GM19043 (cell line): ENCODE measurements around the gene DOCK1.

ENCODE experiments used
- ATAC-seq: cut with Tn5 transposase; IDR thresholded peaks from one replicate; pipeline ENCODE4 v1.9.1; 2021; ENCODE audit warnings: low read depth; ENCODE audit not compliant: unreplicated experiment

The DOCK1 gene

GRCh38 chr10:127326883-127327282, 421.7 kb downstream of the DOCK1 start:
- ATAC-seq: no peak

DNA sequence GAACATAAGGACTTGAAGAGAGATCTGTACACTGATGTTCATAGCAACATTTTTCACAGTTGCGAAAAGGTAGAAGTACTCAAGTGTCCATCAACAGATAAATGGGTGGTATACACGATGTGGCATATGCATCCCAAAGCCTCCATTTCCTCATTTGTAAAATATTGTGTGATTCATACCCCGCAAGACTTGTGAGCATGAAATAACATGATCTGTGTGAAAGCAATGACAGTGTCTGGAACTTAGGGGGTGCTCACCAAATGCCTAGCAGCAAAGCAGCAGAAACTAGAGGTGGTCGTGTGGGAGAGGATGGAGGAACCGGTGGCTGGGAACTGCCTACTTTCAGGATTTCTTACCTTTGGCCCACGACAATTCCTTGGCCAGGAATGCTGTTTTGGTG, 426.5 kb downstream of the DOCK1 start:
- ATAC-seq: no peak

DNA sequence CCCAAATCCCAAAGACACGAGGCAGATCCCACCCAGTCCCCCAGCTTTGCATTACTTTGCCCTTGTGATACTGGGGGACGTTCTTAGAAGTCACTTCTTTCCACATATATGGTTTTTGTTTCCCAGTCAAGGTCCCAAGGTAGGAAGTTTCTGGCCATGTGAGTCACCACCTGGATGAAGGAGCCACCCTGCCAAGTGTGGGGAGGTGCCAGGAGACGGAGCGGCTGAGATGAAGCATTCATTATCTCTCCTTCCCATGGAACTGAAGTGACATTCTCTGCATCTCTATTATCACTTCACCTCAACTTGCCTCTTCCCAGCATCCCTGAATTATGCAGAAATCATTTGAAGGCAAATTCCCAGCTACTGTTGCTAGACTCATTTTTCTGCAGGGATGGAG, 427.4 kb downstream of the DOCK1 start:
- ATAC-seq: no peak

DNA sequence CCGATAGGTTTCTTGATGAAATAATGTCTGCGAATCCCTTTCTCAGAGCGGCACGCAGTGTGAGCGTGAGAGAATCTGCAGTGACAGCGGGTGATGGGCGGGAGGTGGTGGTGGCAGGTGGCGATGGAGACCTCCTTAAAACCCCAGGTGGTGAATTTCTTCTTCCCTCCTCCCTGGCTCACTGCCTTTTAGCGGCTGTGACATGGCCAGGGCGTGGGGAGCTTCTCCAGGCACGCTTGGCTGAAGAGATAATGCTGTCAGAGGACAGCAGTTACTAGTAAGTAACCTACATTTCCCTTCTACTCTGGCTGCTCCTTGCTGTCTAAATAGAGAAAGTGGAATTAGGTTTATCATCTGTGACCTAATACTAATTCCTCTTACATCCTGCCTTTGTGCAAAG, 432.6 kb downstream of the DOCK1 start:
- no peak for ATAC-seq

DNA sequence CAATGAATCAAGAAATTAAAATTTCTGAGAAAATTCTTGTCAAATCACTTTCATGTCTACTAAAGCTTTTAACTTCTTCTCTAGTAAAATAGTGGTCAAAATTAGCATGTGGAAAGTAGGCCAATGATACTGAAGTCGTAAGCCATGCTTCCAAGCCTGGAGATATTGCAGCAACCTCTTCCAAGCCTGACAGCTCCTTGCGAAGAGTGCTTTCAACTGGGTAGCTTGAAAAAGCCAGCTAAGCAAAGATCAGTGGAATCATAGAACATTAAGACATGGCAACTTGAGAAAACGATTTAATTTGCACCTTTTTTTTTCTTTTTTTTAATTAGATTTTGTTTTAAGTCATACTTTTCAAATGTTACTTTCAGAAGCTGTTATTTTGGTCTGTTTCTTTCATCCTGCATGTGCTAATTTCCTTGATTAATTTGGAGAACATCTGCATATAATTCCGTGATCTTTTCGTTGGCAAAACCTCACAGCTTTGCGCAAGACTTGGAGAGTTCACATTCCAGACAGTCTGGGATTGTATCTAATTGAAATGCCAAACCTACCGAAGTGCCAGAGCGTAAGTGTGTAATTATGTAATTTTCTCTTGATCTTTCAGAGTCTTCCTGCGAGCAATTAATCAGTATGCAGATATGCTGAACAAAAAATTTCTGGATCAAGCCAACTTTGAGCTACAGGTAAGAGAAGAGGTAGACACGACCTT, 433.3 kb downstream of the DOCK1 start:
- no peak for ATAC-seq

DNA sequence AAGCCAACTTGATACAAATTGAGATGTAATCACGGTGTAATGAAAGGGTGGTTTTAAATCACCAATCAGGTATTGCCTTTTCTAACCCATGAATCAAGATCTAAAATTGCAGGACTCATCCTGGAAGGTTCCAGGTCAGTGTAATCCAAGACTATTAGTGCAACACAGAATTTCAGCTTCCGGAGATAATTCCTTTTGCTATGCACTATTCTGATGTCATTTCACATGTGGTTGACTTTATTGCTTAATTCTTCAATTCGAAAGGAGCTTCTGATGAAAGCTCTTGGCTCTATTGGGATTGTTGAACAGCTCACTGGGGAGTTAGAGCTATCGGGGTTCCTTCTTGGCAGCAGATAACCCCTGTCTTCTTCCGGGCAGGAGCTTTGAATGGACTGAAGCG, 438.6 kb downstream of the DOCK1 start:
- no peak for ATAC-seq

DNA sequence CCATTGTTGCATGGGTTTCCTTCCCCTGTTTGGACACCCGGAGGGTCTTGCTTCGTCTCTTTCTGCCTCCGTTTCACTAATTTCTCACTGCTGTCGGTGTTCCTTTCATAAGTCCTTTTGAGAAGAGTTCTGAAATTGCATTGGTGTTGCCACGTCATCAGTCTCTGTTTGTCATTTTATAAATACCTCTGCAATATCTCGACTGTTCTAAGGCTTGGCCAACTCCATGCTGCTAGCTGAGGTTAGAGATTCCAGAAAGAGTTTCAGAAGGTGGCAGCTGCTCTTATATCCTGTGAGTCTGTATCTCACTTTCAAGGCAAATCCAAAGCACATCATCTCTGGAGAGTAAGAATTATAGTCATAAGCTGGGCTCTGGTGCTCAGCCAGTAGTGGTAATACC, 439.1 kb downstream of the DOCK1 start:
- ATAC-seq: no peak

DNA sequence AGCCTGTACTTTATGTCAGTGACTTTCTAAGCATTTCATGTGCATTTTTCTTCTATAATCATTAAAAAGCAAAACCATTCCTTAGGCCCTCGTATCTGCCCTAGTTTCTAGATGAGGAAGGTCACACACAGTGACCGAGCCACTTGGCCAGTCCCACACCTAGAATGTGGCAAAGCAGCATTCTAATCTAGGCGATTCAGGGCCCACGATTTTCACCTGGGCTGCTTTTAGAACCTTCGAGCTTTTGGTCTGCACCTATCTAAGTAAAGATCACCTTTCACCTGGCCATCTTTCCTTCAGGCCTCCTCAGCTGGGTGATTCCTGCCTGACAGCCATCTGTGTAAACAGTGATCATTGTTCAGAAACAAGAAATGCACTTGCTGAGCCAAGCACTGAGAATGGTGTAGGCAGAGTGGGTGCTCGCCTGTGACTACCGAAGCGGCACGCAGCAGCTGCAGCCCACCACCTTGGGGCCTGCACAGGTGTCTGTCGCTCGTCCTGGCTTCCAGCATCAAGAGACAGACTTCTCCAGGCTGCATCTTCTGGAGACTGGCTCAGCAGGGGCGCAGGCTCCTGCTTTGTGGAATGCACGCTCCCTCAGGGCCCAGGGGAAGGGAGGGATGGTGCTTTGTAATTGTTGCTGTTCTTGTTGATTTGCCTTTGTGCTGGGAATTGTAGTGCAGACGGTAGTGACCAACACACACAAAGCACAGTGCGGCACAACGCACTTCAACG, 440.2 kb downstream of the DOCK1 start:
- ATAC-seq: no peak

DNA sequence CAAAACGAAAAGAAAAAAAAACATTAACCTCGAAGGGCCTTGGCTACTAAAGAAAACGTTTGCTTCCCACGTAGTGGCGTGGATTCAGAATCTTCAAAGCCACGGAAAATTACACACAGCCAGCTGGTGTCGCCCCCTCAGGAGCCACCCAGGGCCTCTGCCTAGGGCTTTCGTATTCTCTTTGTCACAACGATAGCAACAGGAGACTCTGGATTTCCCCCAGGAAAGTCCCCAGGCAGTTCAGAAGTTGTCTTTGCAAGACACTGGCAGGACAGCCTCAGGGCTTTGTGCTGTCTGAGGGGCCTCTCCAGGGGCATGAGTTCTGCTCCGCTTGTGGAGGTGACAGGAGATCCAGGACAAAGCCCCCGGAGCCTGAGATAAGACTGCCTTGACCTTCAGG, 441.4 kb downstream of the DOCK1 start:
- no peak for ATAC-seq

DNA sequence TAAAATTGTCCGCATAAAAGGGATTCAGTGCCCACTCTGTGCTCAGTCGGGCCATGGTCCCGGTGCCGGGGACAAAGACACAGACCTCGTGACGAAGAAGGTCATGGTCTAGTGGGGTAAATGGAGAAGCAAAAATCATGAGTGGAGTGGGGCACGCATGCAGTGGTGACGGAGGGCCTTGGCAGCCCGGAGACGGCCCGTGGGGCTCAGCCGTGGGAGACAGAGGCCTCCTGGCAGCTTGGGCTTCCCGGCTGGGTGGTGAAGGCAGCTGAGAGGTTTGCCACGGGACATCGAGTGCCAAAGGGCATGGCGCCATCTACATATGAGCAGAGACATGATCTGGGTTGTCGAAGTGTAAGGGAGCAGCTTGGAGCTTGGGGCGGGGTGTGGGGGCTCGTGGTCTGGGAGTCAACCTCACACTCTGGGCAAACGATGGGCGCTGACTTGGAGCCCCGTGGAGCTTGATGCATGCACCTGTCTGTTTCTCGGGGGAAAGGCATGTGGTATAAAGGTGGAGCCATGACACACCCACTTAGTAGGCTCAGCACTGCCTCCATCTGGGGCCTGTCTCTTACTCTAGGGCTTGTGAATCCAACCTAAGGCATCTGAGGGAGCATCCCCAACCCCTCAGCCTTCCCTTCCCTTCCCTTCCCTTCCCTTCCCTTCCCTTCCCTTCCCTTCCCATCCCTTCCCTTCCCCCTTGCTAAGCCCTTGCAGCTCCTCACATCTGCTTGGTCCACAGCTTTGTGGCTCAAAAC, 442.2 kb downstream of the DOCK1 start:
- no peak for ATAC-seq

DNA sequence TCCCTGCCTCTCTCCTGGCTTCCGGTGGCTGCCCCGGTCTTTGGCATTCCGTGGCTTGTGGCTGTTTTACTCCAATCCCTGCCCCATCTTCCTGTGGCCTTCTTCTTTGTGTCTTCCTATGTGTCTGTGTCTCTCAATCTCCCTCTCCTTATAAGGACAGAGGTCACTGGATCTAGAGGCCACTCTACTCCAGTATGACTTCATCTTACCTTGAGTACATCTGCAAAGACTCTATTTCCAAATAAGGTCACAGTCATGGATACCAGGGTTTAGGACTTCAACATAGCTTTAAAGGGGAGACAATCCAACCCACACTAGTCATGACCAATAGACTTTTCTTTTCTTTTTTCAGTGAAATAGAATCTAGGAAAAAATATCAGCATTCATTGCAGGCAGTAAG, 444.5 kb downstream of the DOCK1 start:
- no peak for ATAC-seq

GRCh38 chr10:127351542-127351941, 446.3 kb downstream of the DOCK1 start:
- ATAC-seq: no peak

DNA sequence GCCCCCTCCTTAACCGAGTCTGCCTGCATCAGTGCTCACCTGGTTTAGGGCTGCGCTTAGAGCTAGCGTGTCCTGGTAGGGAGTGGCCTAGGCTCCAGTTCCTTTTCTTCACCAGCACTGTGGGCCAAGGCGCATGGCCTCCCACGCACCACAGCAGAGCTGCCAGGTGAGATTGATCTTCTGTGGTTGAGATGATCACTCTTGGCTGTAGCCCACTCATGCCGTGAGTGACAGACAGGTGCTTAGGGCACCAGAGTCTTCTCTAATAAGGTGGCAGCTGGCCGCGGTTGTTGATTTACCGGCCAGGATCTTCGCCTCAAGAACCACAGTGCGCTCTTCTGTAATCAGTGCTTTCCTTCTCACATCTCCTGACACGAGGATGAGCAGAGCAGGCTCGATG, 448.3 kb downstream of the DOCK1 start:
- no peak for ATAC-seq

DNA sequence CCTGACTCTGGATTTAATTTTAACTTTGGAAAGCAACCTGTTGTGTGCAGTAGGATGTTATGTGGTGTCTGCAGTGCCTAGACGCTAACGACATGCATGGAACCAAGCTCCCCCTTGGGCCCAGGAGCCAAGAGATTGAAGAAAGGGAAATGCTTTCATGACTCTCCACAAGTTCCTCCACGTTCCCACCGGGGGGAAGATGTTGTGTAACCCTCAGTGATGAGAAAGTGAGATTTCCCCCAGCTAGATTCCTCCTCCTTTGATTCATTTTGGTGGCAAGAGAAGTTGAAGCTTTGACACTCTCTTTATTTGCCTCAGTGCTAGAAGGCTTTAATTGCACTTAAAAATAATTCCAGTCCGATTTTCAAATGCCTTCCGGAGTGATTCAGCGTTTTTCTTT, 449.0 kb downstream of the DOCK1 start:
- ATAC-seq: no peak

- no peak for ATAC-seq
These were observed 449.8 kb downstream of the DOCK1 start for GRCh38 chr10:127354992-127355391.

DNA sequence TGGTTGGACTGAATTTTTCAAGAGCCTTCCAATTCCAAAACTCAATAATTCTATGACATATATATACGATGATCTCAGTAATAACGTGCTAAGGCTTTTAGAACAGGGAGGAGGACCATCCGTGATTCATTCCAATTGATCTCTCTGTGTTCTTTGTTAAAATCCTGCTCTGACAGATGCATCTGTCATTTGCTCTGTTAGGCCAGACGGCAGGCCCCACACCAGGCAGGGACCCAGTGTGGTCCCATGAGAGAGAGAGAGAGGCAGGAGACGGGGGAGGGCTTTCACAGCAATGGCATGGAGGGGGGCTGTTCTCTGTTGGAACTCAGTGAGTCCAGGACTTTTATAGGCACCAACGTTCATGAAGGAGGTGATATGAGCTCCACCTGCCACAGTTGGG, 451.1 kb downstream of the DOCK1 start:
- ATAC-seq: no peak

DNA sequence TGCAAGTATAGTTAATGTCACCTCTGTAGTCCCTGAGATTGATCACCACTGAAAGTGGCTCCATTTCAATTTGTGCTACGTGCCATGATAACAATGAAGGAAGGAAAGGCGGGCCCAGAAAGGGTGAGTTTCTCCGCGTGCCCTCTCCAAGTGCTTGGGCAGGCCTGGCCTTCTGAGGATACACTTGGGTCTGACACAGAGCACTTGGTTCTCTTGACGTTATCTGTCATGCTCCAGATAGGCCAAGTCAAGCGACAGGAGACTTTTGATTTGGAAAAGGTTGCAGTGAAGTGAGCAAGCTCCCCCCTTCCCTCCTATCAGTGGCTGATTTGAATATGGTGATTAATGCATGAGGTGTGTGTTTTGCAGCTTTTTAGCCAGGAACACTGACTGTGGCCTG, 452.0 kb downstream of the DOCK1 start:
- ATAC-seq: no peak

DNA sequence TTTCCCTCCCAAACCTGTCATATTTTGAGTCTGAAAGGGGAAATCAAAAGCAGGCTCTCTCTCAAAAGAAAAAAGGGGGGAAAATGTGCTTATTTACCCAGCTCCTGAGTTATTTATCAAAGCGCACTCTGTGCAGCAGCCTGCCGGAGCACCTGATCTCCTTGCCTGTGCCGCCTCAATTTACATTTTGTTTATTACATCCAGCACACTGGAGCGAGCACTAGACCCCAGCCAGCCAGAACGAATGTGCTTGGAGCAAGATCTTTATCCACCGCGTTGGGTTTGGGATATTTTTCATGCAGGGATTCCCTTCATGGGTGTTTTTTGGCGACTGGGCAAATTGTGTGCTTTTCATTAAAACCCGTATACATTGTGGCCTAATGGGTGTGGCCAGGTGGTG, 453.1 kb downstream of the DOCK1 start:
- no peak for ATAC-seq

- no peak for ATAC-seq
These were observed 458.8 kb downstream of the DOCK1 start for GRCh38 chr10:127364034-127364433.

DNA sequence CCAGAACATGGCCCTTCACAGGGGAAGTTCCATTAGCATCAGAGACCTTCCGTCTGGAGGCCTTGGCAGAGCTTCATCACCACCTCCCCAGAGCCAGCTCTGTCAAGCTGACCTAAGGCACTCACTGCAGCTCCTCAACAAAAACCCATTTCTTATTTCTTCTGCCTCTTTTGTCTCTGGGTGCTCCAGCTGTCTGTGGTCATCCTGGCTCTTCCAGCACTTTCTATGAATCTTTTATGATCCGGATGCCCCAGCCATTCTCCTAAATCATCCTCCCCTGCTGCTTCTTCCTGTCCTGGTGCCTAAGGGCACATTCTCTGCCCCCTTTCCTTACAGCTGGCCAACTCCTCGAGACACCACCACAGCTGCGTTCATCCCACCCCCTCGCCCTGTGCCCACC, 462.9 kb downstream of the DOCK1 start:
- no peak for ATAC-seq

DNA sequence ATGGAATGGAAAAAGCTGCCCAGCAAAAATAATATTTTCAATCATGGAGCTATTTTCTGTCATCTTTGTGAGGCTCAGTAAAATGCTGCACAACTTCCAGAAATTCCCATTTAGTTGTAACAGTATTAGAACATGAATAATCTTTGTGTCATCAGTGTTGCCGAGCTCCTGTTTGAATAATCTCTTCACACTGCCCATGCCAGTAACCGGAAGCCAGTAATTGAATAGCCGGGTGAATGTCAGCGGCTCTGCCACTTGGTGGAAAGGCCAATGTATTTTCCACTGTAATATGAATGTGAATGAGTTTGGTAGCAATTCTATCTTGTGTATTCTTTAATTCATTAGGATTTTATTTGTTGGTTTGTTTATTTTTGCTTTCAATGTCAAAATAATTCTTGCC, 463.7 kb downstream of the DOCK1 start:
- ATAC-seq: no peak

GRCh38 chr10:127370601-127371000, 465.4 kb downstream of the DOCK1 start:
- ATAC-seq: no peak
